ENCODE results near the gene CHD1.

The CHD1 gene

DNA sequence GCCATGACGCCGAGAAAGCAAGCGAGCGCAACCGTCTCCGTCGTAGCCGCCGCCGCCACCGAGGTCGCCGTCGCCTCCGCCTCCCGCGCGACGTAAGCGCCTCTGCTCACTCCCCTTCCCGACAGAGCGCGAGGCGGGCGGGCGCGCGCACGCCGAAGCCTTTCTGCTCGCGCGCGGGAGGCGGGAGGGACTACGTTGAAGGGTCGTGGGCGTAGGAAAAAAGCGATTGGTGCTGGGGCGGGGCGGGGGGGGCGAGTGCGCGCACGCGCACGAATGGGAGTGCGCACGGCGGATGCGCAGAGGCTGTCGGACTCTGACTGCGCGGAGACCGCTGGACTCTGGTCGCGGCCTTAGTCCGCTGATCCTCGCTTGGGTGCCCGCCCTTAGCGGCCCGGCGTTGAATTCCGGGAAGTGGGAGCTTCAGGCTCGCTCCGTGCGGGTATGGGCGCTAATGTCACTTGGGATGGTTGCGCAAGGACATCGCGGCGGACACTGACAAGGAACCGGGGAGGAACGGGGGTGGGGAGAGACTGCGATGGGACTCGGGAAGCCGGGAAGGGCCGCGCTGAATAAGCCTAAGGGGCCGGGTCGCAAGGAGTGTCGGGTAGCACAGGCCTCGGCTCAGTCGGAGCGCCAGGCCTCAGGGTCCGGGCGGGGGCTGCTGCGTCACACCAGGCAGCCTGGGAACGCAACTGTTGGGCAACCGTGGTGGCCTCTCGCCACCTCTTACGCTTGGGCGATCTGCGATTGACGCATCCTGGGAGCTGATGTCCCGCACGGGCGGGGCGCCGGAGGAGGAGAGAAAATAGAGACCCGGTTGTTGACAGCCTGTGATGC is at the start of gene CHD1:
Gene CHD1, minus strand, starts transcription at position 135 of the 837 bp plus-strand sequence. CDS start 2,621 bp downstream, outside the sequence.
- Histone ChIP-seq H3K27me3 (no peaks in the 10 kb centered on the region), H3K4me2 (peak within 1 kb of the TSS; percentile 85), H3K4me1 (peaks cover 63% of the 10 kb centered on the region), H3K27ac (peak within 1 kb of the TSS; percentile 99), H3K9ac (peak within 1 kb of the TSS; percentile 98), H4K20me1 (peaks cover 64% of the 10 kb centered on the region), H3K9me3 (no peaks in the 10 kb centered on the region), H3K36me3 (peaks cover 18% of the 10 kb centered on the region), H3K4me3 (peak within 1 kb of the TSS; percentile 96)
- TF ChIP-seq Cebpa-rat (IDR thresholded peaks at IDR 0.05): peak; percentile 97

DNA sequence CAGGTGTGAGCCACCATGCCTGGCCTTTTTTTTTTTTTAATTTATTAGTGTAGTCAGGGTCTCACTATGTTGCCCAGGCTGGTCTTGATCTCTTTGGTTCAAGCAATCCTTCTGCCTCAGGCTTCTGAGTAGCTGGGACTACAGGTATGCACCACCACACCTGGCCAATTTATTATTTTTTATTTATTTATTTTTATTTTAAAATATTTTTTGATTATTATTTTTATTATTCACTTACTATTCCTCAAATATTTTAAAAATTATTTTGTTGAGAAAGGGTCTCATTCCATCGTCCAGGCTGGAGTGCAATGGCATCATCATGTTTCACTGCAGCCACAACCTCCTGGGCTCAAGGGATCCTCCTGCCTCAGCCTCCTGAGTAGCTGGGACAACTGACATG is 49.7 kb upstream of the CHD1 start:
- H3K4me1 ChIP-seq: peaks cover 14% of the 10 kb centered on the region
- H4K20me1 ChIP-seq: no peaks in the 10 kb centered on the region
- H3K9ac ChIP-seq: no peak overlapping the region
- TF ChIP-seq Cebpa-rat (IDR thresholded peaks at IDR 0.05): no peak
- no peak overlapping the region for H3K27ac ChIP-seq
- H3K36me3 ChIP-seq: no peaks in the 10 kb centered on the region
- no peaks in the 10 kb centered on the region for H3K9me3 ChIP-seq
- H3K27me3 ChIP-seq: no peaks in the 10 kb centered on the region
- H3K4me2 ChIP-seq: no peak overlapping the region
- no peak overlapping the region for H3K4me3 ChIP-seq

DNA sequence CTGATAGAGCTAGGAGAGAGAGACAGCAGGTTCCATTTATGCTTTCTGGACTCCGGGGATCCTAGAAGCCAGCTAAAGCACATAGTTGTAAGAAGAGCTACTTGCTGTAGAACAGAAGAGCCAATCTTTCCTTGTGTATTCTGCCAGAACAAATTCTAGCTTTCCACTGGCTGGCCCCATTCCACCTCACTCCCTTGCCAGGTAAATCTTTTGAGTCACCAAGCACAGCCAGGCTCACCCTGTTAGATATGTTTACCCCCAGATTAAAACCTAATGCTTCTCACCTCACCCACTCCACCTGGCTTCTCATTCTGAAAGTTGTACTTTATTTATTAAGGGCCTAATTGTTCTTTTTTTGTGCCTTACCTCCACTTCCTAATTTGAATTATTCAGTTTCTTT is 48.9 kb upstream of the CHD1 start:
- no peak overlapping the region for H3K4me3 ChIP-seq
- no peak overlapping the region for H3K9ac ChIP-seq
- TF ChIP-seq Cebpa-rat (IDR thresholded peaks at IDR 0.05): no peak
- H4K20me1 ChIP-seq: no peaks in the 10 kb centered on the region
- no peak overlapping the region for H3K4me2 ChIP-seq
- H3K27ac ChIP-seq: no peak overlapping the region
- H3K36me3 ChIP-seq: no peaks in the 10 kb centered on the region
- peaks cover 14% of the 10 kb centered on the region for H3K4me1 ChIP-seq
- H3K9me3 ChIP-seq: no peaks in the 10 kb centered on the region
- H3K27me3 ChIP-seq: no peaks in the 10 kb centered on the region

DNA sequence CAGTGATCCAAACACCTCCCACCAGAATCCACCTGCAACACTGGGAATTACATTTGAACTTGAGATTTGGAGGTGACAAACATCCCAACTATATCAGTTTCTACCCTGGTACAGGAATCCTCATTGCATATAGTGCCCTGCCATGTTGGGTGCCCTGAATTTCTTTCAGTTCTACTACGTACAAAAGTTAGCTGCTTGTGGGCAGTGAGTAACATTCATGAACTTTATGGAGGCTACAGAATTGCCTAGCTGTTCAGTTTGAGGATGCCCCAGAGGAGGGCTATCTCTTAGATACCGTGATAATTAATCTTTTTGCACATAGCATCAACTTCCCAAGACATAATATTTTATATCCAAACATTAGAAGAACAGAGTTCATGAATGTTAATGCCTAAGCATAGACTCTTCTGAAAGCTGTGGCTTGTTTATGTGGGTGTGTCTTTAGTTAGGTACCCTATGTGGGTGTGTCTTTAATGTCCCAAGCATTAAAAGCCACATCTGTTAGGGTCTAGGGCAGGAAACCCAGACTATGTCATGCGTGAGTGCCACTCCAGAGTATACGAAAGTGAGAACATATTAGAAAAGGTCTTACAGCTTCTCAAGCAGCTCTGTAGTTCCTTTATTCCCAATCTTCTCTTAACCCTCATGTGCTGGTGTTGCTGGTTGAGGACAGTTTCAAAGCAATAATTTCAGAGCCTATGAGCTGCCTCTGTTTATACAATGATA is 47.0 kb upstream of the CHD1 start:
- Histone ChIP-seq H3K9me3 (no peaks in the 10 kb centered on the region), H3K9ac (no peak overlapping the region), H3K27ac (no peak overlapping the region), H3K27me3 (no peaks in the 10 kb centered on the region), H3K36me3 (no peaks in the 10 kb centered on the region), H3K4me1 (peaks cover 14% of the 10 kb centered on the region), H4K20me1 (no peaks in the 10 kb centered on the region), H3K4me2 (peak overlapping the region; percentile 48), H3K4me3 (no peak overlapping the region)
- no peak for TF ChIP-seq Cebpa-rat (IDR thresholded peaks at IDR 0.05)

DNA sequence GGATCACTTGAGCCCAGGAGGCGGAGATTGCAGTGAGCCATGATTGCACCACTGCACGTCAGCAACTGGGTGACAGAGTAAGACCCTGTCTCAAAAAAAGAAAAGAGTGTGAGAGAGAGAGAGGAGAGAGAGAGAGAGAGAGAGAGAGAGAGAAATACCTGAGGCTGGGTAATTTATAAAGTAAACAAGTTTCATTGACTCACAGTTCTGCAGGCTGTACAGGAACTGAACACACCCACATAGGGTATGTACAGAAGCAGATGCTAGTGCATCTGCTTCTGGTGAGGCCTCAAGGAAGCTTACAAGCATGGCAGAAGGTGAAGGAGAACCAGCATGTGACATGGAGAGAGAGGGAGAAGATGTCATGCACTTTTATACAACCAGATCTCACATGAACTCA is 46.4 kb upstream of the CHD1 start:
- Histone ChIP-seq H3K27ac (no peak overlapping the region), H3K4me2 (no peak overlapping the region), H3K36me3 (no peaks in the 10 kb centered on the region), H3K9ac (no peak overlapping the region), H3K9me3 (no peaks in the 10 kb centered on the region), H3K4me3 (no peak overlapping the region), H3K27me3 (no peaks in the 10 kb centered on the region), H3K4me1 (peaks cover 14% of the 10 kb centered on the region), H4K20me1 (no peaks in the 10 kb centered on the region)
- TF ChIP-seq Cebpa-rat (IDR thresholded peaks at IDR 0.05): no peak

DNA sequence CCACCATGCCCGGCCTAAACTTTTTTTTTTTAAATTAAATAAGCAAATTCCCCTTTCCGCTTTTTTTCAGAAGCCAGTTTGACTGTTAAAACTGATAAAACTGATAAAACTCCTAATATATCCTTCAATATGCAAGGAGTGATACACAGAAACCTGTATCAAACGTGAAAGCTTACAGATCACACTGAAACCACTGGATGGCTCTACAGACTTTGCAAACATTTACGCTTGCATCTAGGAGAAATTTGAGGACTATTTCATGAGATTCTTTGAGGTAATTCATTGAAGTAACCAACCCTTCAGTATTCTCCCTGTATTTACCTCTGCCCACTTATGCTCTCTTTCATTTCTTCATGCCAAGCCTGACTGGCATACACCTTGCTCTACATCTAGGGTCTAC is 40.6 kb upstream of the CHD1 start:
- no peak for TF ChIP-seq Cebpa-rat (IDR thresholded peaks at IDR 0.05)
- H3K4me2 ChIP-seq: no peak overlapping the region
- no peaks in the 10 kb centered on the region for H3K36me3 ChIP-seq
- no peak overlapping the region for H3K9ac ChIP-seq
- no peak overlapping the region for H3K4me3 ChIP-seq
- peaks cover 8% of the 10 kb centered on the region; the same call in 1 of the 2 replicates for H3K9me3 ChIP-seq
- H3K27ac ChIP-seq: no peak overlapping the region
- no peaks in the 10 kb centered on the region for H4K20me1 ChIP-seq
- no peaks in the 10 kb centered on the region for H3K27me3 ChIP-seq
- no peaks in the 10 kb centered on the region for H3K4me1 ChIP-seq

DNA sequence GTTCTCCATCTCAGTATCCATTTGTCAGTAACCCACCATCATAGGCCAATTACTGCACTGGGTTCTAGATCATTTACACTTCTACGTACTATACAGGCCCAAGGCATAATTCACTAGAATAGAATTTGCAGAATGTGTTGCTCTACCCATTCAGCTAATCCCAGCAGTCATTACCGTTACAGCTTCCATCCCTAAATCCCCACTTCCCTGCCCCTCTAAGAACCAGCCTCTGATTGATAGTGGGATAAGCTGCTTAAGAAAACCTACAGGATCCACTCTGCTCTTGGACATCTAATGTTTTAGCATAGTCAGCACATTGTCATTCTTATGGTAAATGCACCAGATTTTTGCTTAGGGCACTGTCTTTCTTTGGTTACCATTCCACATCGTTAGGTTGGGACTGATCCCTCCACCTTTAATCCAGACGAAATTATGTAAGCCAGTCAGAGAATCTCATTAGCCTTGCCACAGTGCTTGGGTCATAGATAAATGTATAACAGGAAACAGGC is 39.3 kb upstream of the CHD1 start:
- no peaks in the 10 kb centered on the region for H4K20me1 ChIP-seq
- H3K4me3 ChIP-seq: no peak overlapping the region
- no peak for TF ChIP-seq Cebpa-rat (IDR thresholded peaks at IDR 0.05)
- H3K27me3 ChIP-seq: no peaks in the 10 kb centered on the region
- H3K4me2 ChIP-seq: no peak overlapping the region
- H3K36me3 ChIP-seq: no peaks in the 10 kb centered on the region
- H3K27ac ChIP-seq: no peak overlapping the region
- peaks cover 8% of the 10 kb centered on the region; the same call in 1 of the 2 replicates for H3K9me3 ChIP-seq
- H3K9ac ChIP-seq: no peak overlapping the region
- no peaks in the 10 kb centered on the region for H3K4me1 ChIP-seq

DNA sequence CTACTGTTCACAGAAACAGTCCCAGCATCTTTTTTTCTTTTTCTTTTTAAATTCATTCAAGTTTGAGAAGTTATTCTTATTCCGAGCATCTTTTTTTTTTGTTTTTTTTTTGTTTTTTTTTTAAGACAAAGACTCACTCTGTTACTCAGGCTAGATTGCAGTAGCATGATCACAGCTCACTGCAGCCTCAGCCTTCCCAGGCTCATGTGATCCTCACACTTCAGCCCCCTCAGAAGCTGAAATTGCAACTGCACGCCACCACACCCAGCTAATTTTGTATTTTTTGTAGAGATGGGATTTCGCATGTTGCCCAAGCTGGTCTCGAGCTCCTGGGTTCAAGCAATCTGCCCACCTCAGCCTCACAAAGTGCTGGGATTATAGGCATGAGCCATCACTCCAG is 36.4 kb upstream of the CHD1 start:
- H3K9me3 ChIP-seq: peaks cover 8% of the 10 kb centered on the region; the same call in 1 of the 2 replicates
- TF ChIP-seq Cebpa-rat (IDR thresholded peaks at IDR 0.05): no peak
- no peak overlapping the region for H3K4me3 ChIP-seq
- no peak overlapping the region for H3K4me2 ChIP-seq
- H4K20me1 ChIP-seq: no peaks in the 10 kb centered on the region
- no peaks in the 10 kb centered on the region for H3K27me3 ChIP-seq
- H3K9ac ChIP-seq: no peak overlapping the region
- no peaks in the 10 kb centered on the region for H3K36me3 ChIP-seq
- H3K4me1 ChIP-seq: no peaks in the 10 kb centered on the region
- no peak overlapping the region for H3K27ac ChIP-seq

DNA sequence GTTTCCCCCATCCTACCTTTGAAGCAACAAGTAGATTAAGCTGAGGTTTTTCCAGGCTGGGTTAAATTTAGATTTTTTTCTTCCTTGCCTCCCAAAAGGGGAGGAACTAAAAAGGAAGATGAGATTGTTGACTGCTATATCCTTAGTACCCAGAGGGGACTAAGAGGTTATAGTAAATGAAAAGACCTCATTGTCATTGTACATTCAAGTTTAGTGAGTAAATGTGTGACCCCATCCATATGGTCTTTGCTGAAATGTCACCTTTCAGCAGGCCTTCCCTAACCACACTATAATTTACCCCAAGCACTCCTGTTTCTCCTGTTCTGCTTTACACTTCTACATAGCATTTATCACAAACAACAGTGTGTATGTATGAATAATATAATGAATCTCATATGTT is 35.8 kb upstream of the CHD1 start:
- Histone ChIP-seq H3K9me3 (peaks cover 8% of the 10 kb centered on the region; the same call in 1 of the 2 replicates), H3K27ac (no peak overlapping the region), H4K20me1 (no peaks in the 10 kb centered on the region), H3K27me3 (no peaks in the 10 kb centered on the region), H3K4me1 (no peaks in the 10 kb centered on the region), H3K36me3 (no peaks in the 10 kb centered on the region), H3K9ac (no peak overlapping the region), H3K4me3 (no peak overlapping the region), H3K4me2 (no peak overlapping the region)
- TF ChIP-seq Cebpa-rat (IDR thresholded peaks at IDR 0.05): no peak

DNA sequence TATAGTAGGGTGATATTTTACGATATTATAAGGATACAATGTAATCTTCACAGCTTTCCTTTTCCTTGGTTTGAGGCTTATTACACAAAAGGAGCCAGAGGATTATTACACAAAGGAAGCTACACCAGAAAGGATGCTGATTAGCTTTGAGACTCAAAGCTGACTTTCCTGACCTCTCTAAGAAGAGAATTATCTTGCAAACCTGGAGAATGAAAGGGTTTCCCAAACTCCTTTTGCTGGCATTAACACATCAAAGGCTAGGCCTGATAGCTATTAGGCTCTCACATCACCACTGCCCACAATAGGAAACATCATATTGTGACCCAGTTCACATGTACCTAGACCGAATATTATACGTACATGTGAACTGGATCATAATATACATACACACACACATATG is 34.2 kb upstream of the CHD1 start:
- H3K4me1 ChIP-seq: no peaks in the 10 kb centered on the region
- H3K4me2 ChIP-seq: no peak overlapping the region
- H4K20me1 ChIP-seq: no peaks in the 10 kb centered on the region
- TF ChIP-seq Cebpa-rat (IDR thresholded peaks at IDR 0.05): no peak
- H3K9me3 ChIP-seq: peaks cover 8% of the 10 kb centered on the region; the same call in 1 of the 2 replicates
- no peak overlapping the region for H3K27ac ChIP-seq
- no peak overlapping the region for H3K9ac ChIP-seq
- no peaks in the 10 kb centered on the region for H3K27me3 ChIP-seq
- H3K36me3 ChIP-seq: no peaks in the 10 kb centered on the region
- no peak overlapping the region for H3K4me3 ChIP-seq

Measured in BLaER1 (cell line).